Mucosa of descending colon (tissue), 3 donors: ENCODE results near the gene CPNE4. TPM values are rescaled to one million over a fixed set of nuclear protein-coding genes. Genes with fewer than 3 reads are reported as not detected.
"Not testable (repeated sequence)": the region's sequence is repeated elsewhere in the genome, so short reads cannot be mapped to it uniquely, and the experiment has no call there.

Source experiments
- ATAC-seq: fragments of 200-7000 bp; cut with Tn5 transposase; one replicate; pipeline ENCODE4 v1.9.1; 2020; ENCODE audit warnings: mild to moderate bottlenecking, moderate library complexity
- DNase-seq, 3 donors: peaks; one replicate each; pipeline ENCODE4 v3.0.0-alpha.2; 2020
- H3K36me3 ChIP-seq: fragments of 200-600 bp; one replicate; pipeline ENCODE4 v1.8.0; 2021; ENCODE audit warnings: low read depth, mild to moderate bottlenecking
- H3K4me1 ChIP-seq: fragments of 200-600 bp; one replicate; pipeline ENCODE4 v1.8.0; 2021; ENCODE audit warnings: low read depth, mild to moderate bottlenecking
- H3K4me3 ChIP-seq: fragments of 200-600 bp; one replicate; pipeline ENCODE4 v1.8.0; 2021; ENCODE audit warnings: mild to moderate bottlenecking
- H3K9me3 ChIP-seq: fragments of 200-600 bp; one replicate; pipeline ENCODE4 v1.8.0; 2021; ENCODE audit warnings: mild to moderate bottlenecking
- intact Hi-C, 2 donors: fragments of 100-400 bp; cut with DNase I in 1 of 2; cut with micrococcal nuclease in 1 of 2; formaldehyde crosslinking; loops; one replicate each; pipeline versions ENCODE4 v1.11.0 to v1.11.1; 2022; cut with DNase I, micrococcal nuclease
- total RNA-seq, 3 donors: library from RNA; stranded (reverse); fragmentation: NEBNext Ultra II Directional in 2 of 3; extraction: Animal tissue kit (Norgen Biotek cat#: 25700) in 2 of 3; gene quantifications; one replicate each; pipeline versions ENCODE4 v1.2.1 to v1.2.4, GENCODE V29; 2021 to 2023
- TF ChIP-seq, protein P1 (sequence below): fragments of 200-600 bp; IDR thresholded peaks from one replicate; pipeline ENCODE4 v1.8.0; 2022; ENCODE audit warnings: antibody characterized with exemption, mild to moderate bottlenecking
- donor health status: DM: no; HTN: no; CAD: no; lungs with moderate emphysema.
- donor health status: DM: no; HTN: no; CAD: no.
- donor health status: DM: no; HTN: yes; CAD: no.

CPNE4 gene
- total RNA-seq, 3 donors from 2014 or later: 0.96 to 3.0 (median 1.1) TPM

DNA sequence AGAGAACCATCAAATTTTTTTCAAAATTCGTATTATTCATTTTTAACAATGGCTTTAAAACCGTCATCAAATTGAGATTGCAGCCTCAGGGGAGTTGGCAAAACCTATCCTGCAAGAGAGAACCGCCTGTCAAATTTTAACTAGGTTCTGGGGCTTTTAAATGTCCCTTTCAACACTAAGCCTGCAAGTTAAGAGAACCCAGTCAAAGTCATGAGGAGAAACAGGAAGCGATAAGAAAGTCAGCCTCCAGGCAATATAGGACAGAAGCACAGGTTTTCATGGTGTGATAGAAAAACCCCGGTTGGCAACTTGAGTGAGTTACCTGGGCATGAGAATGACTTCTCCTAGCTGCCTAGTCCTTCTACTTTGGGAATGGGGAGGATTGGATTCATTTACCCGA lies 59.8 kb downstream of the CPNE4 start:
- DNase-seq (no peak), ATAC-seq (no peak)
- TF ChIP-seq, protein P1, sequence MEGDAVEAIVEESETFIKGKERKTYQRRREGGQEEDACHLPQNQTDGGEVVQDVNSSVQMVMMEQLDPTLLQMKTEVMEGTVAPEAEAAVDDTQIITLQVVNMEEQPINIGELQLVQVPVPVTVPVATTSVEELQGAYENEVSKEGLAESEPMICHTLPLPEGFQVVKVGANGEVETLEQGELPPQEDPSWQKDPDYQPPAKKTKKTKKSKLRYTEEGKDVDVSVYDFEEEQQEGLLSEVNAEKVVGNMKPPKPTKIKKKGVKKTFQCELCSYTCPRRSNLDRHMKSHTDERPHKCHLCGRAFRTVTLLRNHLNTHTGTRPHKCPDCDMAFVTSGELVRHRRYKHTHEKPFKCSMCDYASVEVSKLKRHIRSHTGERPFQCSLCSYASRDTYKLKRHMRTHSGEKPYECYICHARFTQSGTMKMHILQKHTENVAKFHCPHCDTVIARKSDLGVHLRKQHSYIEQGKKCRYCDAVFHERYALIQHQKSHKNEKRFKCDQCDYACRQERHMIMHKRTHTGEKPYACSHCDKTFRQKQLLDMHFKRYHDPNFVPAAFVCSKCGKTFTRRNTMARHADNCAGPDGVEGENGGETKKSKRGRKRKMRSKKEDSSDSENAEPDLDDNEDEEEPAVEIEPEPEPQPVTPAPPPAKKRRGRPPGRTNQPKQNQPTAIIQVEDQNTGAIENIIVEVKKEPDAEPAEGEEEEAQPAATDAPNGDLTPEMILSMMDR: no peak
- Histone ChIP-seq H3K4me1 (no peaks in the 10 kb centered on the region), H3K9me3 (no peaks in the 10 kb centered on the region), H3K4me3 (no peak overlapping the region), H3K36me3 (no peaks in the 10 kb centered on the region)
- intact Hi-C loops: no loop called here

GRCh38 chr3:131973731-131974130 lies 61.1 kb downstream of the CPNE4 start:
- no peak for DNase-seq
- intact Hi-C loops: no loop called here
- Histone ChIP-seq H3K4me1 (no peaks in the 10 kb centered on the region), H3K4me3 (no peak overlapping the region), H3K36me3 (no peaks in the 10 kb centered on the region), H3K9me3 (no peaks in the 10 kb centered on the region)
- no peak for ATAC-seq
- TF ChIP-seq, protein P1: no peak

- Histone ChIP-seq H3K9me3 (no peaks in the 10 kb centered on the region), H3K4me1 (no peaks in the 10 kb centered on the region), H3K36me3 (no peaks in the 10 kb centered on the region), H3K4me3 (no peak overlapping the region)
- DNase-seq: no peak
- ATAC-seq: no peak
- intact Hi-C loops: no loop called here
- TF ChIP-seq, protein P1: no peak
Measured at GRCh38 chr3:131972550-131972949, 62.3 kb downstream of the CPNE4 start.

DNA sequence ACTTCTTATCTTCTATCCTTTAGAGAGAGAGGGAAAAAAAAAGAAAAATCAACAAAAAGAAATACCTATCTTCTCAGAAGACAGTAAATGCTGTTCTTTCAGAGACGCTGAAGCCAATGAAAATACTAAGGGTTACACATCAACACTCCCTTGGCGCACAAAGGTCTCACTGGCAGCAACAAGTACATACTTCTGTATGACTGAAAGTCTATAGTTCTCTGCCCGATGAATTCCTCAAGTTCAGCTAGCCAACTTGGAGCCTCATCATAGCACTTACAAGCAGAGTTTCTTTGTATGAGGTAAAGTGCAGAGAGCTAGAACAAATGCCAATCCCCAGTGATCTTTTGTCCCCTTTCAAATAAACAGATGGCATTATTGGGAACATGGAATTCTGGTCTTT lies 62.7 kb downstream of the CPNE4 start:
- ATAC-seq (no peak), DNase-seq (no peak)
- intact Hi-C loops: no loop called here
- Histone ChIP-seq H3K4me3 (no peak overlapping the region), H3K9me3 (no peaks in the 10 kb centered on the region), H3K36me3 (no peaks in the 10 kb centered on the region), H3K4me1 (no peaks in the 10 kb centered on the region)
- TF ChIP-seq, protein P1: no peak

DNA sequence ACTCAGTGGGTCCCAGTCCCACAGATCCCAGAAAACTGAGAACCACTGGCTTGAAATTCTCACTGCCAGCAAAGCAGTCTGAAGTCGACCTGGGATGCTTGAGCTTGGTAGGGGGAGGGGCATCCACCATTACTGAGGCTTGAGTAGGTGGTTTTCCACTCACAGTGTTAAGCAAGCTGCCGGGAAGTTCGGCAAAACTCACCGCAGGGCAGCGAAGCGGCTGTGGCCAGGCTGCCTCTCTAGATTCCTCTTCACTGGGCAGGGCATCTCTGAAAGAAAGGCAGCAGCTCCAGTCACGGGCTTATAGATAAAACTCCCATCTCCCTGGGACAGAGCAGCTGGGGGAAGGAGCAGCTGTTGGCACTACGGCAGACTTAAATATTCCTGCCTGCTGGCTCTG lies 71.4 kb downstream of the CPNE4 start:
- ATAC-seq, intact Hi-C loops, H3K36me3 ChIP-seq, DNase-seq, H3K9me3 ChIP-seq, H3K4me3 ChIP-seq, H3K4me1 ChIP-seq: not testable (repeated sequence)

DNA sequence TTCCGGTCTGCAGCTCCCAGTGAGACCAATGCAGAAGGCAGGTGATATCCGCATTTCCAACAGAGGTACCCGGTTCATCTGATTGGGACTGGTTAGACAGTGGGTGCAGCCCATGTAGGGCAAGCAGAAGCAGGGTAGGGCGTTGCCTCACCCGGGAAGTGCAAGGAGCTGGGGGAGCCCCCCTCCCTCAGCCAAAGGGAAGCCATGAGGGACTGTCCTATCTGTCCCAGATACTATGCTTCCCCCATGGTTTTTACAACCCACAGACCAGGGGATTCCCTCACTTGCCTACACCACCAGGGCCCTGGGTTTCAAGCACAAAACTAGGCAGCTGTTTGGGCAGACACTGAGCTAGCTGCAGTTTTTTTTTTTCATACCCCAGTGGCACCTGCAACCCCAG lies 71.8 kb downstream of the CPNE4 start:
- Histone ChIP-seq H3K9me3 (no peaks in the 10 kb centered on the region), H3K4me1 (no peaks in the 10 kb centered on the region), H3K36me3 (no peaks in the 10 kb centered on the region), H3K4me3 (no peak overlapping the region)
- ATAC-seq: no peak
- intact Hi-C loops: no loop called here
- DNase-seq: no peak
- TF ChIP-seq, protein P1: no peak
